K562 (cell line): Measurements from ENCODE around the gene ARHGEF38. TPM values are rescaled to one million over a fixed set of nuclear protein-coding genes. Genes with fewer than 3 reads are reported as not detected.

Experiments
- ATAC-seq: fragments of 200-7000 bp; cut with Tn5 transposase; 3 replicates; pipeline ENCODE4 v1.9.1; 2020; ENCODE audit warnings: moderate library complexity
- BruUV-seq: library from RNA; stranded (reverse); fragments of 400-500 nt; replicated peaks from 2 replicates; lab custom pipeline; 2021; lab: Mats Ljungman, UMichigan
- CTCF ChIA-PET: fragments of 300-600 bp; formaldehyde crosslinking; extraction: SDS; loops from one replicate; lab custom pipeline; 2021; ENCODE audit warnings: low intra/inter-chr PET ratio; lab: Yijun Ruan, JAX
- POLR2A ChIA-PET: fragments of 300-600, 350-650 bp; sonication (Branson Sonifier 250); formaldehyde crosslinking; extraction: SDS; loops from one replicate; lab custom pipeline; 2021; ENCODE audit warnings: antibody characterized with exemption, inconsistent platforms; lab: Yijun Ruan, JAX
- DNase-seq, 4 experiments: peaks; one replicate each; pipeline versions ENCODE4 v3.0.0 to v3.0.0-alpha.2; 2011 to 2018; ENCODE audit warnings: low spot score in 3 of 4, mixed read lengths in 3 of 4; ENCODE audit errors: extremely low read depth in 1 of 4
- FAIRE-seq: peaks from 2 replicates; lab custom pipeline; 2011; peaks lifted over from hg19 to GRCh38; lab: Jason Lieb, UNC
- H2AFZ ChIP-seq: 2 replicates; pipeline ENCODE4 v1.6.0; 2011; ENCODE audit warnings: low read depth, low read length, control low read depth, inconsistent platforms
- H3K27ac ChIP-seq: fragments of 200-600 bp; 3 replicates; pipeline ENCODE4 v1.8.0; 2011; ENCODE audit warnings: low read depth, mild to moderate bottlenecking, control low read depth, inconsistent platforms, low read length, moderate library complexity, mixed read lengths; ENCODE audit errors: extremely low read depth
- H3K27me3 ChIP-seq, 2 experiments: fragments of 300-600 bp in 1 of 2; 2 replicates in 1 of 2; 3 replicates in 1 of 2; pipeline versions ENCODE4 v1.6.0 to v1.8.0; 2011; ENCODE audit warnings: inconsistent platforms in 2 of 2, low read length in 2 of 2, mild to moderate bottlenecking in 1 of 2, mixed read lengths in 1 of 2, moderate library complexity in 1 of 2; ENCODE audit not compliant: control insufficient read depth in 2 of 2, insufficient read depth in 2 of 2
- H3K36me3 ChIP-seq: fragments of 300-600 bp; 3 replicates; pipeline ENCODE4 v1.8.0; 2011; ENCODE audit warnings: mild to moderate bottlenecking, low read length, inconsistent platforms; ENCODE audit not compliant: control insufficient read depth, insufficient read depth
- H3K4me1 ChIP-seq, 2 experiments: fragments of 200-600 bp in 1 of 2; replicated peaks in 1 of 2; 2 replicates in 1 of 2; 3 replicates in 1 of 2; pipeline versions ENCODE4 v1.5.1 to v1.8.0; 2011; ENCODE audit warnings: inconsistent platforms in 2 of 2, low read length in 2 of 2, mild to moderate bottlenecking in 1 of 2, mixed read lengths in 1 of 2, moderate library complexity in 1 of 2; ENCODE audit not compliant: control insufficient read depth in 2 of 2, insufficient read depth in 2 of 2
- H3K4me2 ChIP-seq: 2 replicates; pipeline ENCODE4 v1.6.1; 2011; ENCODE audit warnings: low read length, control low read depth, inconsistent platforms, mixed read lengths; ENCODE audit not compliant: insufficient read depth
- H3K4me3 ChIP-seq: fragments of 200-600 bp; sonication (generic), shearing (Covaris generic); 2 replicates; pipeline ENCODE4 v1.5.1; 2016; ENCODE audit warnings: control low read depth, inconsistent platforms
- H3K79me2 ChIP-seq: fragments of 200-600 bp; 3 replicates; pipeline ENCODE4 v1.8.0; 2011; ENCODE audit warnings: low read length, inconsistent platforms; ENCODE audit not compliant: control insufficient read depth, insufficient read depth
- H3K9ac ChIP-seq, 2 experiments: 2 replicates each; pipeline versions ENCODE4 v1.6.0 to v1.6.1; 2011; ENCODE audit warnings: low read depth in 2 of 2, low read length in 2 of 2, control low read depth in 1 of 2, inconsistent platforms in 1 of 2, mild to moderate bottlenecking in 1 of 2, mixed read lengths in 1 of 2; ENCODE audit not compliant: insufficient read depth in 1 of 2
- H3K9me1 ChIP-seq: one replicate; pipeline ENCODE4 v1.6.0; 2011; ENCODE audit warnings: inconsistent platforms, mild to moderate bottlenecking, low read length, moderate library complexity; ENCODE audit not compliant: control insufficient read depth, insufficient read depth
- H3K9me3 ChIP-seq: replicated peaks from 2 replicates; pipeline ENCODE4 v1.5.1; 2011; ENCODE audit warnings: low read depth, low read length, inconsistent platforms; ENCODE audit not compliant: control insufficient read depth, insufficient read depth
- H4K20me1 ChIP-seq: replicated peaks from 2 replicates; pipeline ENCODE4 v1.6.1; 2011; ENCODE audit warnings: low read length, inconsistent platforms, mixed read lengths; ENCODE audit not compliant: control insufficient read depth, insufficient read depth
- ATF1 ChIP-seq, 2 experiments: fragments of 450-650 bp in 1 of 2; IDR thresholded peaks; 2 replicates each; pipeline ENCODE4 v1.6.1; 2016; ENCODE audit warnings: missing compliant biosample characterization in 1 of 2, missing genetic modification characterization in 1 of 2
- CEBPB ChIP-seq: fragments of 450-650 bp; IDR thresholded peaks from 2 replicates; pipeline ENCODE4 v1.6.1; 2016; ENCODE audit warnings: missing genetic modification characterization, missing compliant biosample characterization
- CTCF ChIP-seq, 3 experiments: IDR thresholded peaks in 2 of 3; conservative IDR thresholded peaks in 1 of 3; 2 replicates each; pipeline ENCODE4 v1.5.1; 2011 to 2012; ENCODE audit warnings: low read length in 3 of 3, mild to moderate bottlenecking in 3 of 3, control low read depth in 2 of 3, improper control_type of control experiment in 1 of 3, inconsistent platforms in 1 of 3, low read depth in 1 of 3, mixed read lengths in 1 of 3, moderate library complexity in 1 of 3; ENCODE audit not compliant: insufficient read depth in 2 of 3
- DEAF1 ChIP-seq: fragments of 450-650 bp; formaldehyde crosslinking; IDR thresholded peaks from 2 replicates; pipeline ENCODE4 v1.4.0; 2020; ENCODE audit warnings: mild to moderate bottlenecking, moderate library complexity
- DPF2 ChIP-seq: fragments of 450-650 bp; IDR thresholded peaks from 2 replicates; pipeline ENCODE4 v1.6.1; 2016
- EZH2 ChIP-seq: IDR thresholded peaks from 2 replicates; pipeline ENCODE4 v1.6.1; 2012; ENCODE audit warnings: low read depth, mild to moderate bottlenecking, inconsistent platforms, low read length, borderline replicate concordance
- ID3 ChIP-seq, 2 experiments: fragments of 250-450 bp in 1 of 2; fragments of 450-650 bp in 1 of 2; sonication (Bioruptor Pico) in 1 of 2; IDR thresholded peaks; 2 replicates each; pipeline versions ENCODE4 v1.6.1 to v1.8.0; 2016 to 2021; ENCODE audit warnings: mild to moderate bottlenecking in 2 of 2, moderate library complexity in 2 of 2, missing compliant biosample characterization in 1 of 2, missing genetic modification characterization in 1 of 2
- MAFG ChIP-seq: fragments of 450-650 bp; conservative IDR thresholded peaks from 2 replicates; pipeline ENCODE4 v1.6.1; 2016; ENCODE audit warnings: missing genetic modification characterization, missing compliant biosample characterization
- NFYB ChIP-seq: IDR thresholded peaks from 2 replicates; pipeline ENCODE4 v1.6.1; 2011; ENCODE audit warnings: mild to moderate bottlenecking, moderate library complexity; ENCODE audit not compliant: insufficient read length; ENCODE audit errors: extremely low read depth
- PYGO2 ChIP-seq: fragments of 450-650 bp; IDR thresholded peaks from 2 replicates; pipeline ENCODE4 v1.6.1; 2016; ENCODE audit warnings: mild to moderate bottlenecking, missing genetic modification characterization, moderate library complexity, missing compliant biosample characterization
- RBM39 ChIP-seq: fragments of 200-400 bp; formaldehyde crosslinking; optimal IDR thresholded peaks from 2 replicates; pipeline ENCODE3; 2018; ENCODE audit warnings: low read depth, low read length
- RUNX1 ChIP-seq: sonication (generic); IDR thresholded peaks from 2 replicates; pipeline ENCODE4 v1.6.1; 2016; ENCODE audit warnings: antibody characterized with exemption, low read depth
- U2AF2 ChIP-seq: fragments of 200-400 bp; formaldehyde crosslinking; optimal IDR thresholded peaks from 2 replicates; pipeline ENCODE3; 2017; ENCODE audit warnings: low read depth, mild to moderate bottlenecking, low read length
- ZBTB34 ChIP-seq: fragments of 250-450 bp; sonication (Bioruptor Pico); IDR thresholded peaks from 2 replicates; pipeline ENCODE4 v1.8.0; 2021; ENCODE audit warnings: mild to moderate bottlenecking, moderate library complexity
- ZEB2 ChIP-seq: fragments of 450-650 bp; IDR thresholded peaks from 2 replicates; pipeline ENCODE4 v1.6.1; 2016
- ZNF589 ChIP-seq: fragments of 200-800 bp; sonication (Bioruptor generic); IDR thresholded peaks from 2 replicates; pipeline ENCODE4 v1.6.1; 2016; ENCODE audit warnings: low read depth, missing genetic modification characterization, missing compliant biosample characterization
- WGBS: fragments of 100-300 bp; shearing (Covaris generic); methylation state at CpG from one replicate; pipeline ENCODE4 v1.1.6; 2016; ENCODE audit warnings: low coverage, mixed read lengths; ENCODE audit not compliant: insufficient coverage; ENCODE audit errors: missing lambda C conversion rate; 5-methylcytosine and 5-hydroxymethylcytosine counted together
- in situ Hi-C: fragments of 300-500 bp; cut with MboI; formaldehyde crosslinking; loops from 4 replicates; pipeline ENCODE4 v1.15.0; 2018; ENCODE audit warnings: inconsistent platforms, mixed read lengths
- intact Hi-C: fragments of 100-400 bp; cut with micrococcal nuclease; formaldehyde crosslinking; loops from 2 replicates; pipeline ENCODE4 v1.14.2; 2022
- polyA plus RNA-seq, 8 experiments: library from polyadenylated mRNA; depleted of rRNA in 4 of 8; stranded (reverse) in 5 of 8; unstranded in 3 of 8; fragments of >200 nt; fragmentation: Nextera tagmentation in 2 of 8; fragmentation: Illumina TruSeq in 1 of 8; extraction: Ambion mirVana in 2 of 8; extraction: Trizol in 1 of 8; gene quantifications; 2 replicates each; pipeline versions ENCODE4 v1.2.1 to v1.2.3, GENCODE V29; 2011 to 2014; ENCODE audit warnings: inconsistent platforms in 1 of 8, missing spikeins in 1 of 8
- total RNA-seq, 7 experiments: library from RNA; depleted of rRNA in 6 of 7; stranded (reverse); fragments of >200 nt in 6 of 7; fragmentation: Illumina TruSeq in 2 of 7; extraction: Trizol in 2 of 7; gene quantifications; 2 replicates each; pipeline versions ENCODE4 v1.2.1 to v1.2.3, GENCODE V29; 2011 to 2021; ENCODE audit warnings: low replicate concordance in 1 of 7
- TF ChIP-seq, protein P1 (sequence below): fragments of 450-650 bp; formaldehyde crosslinking; IDR thresholded peaks from 2 replicates; pipeline ENCODE4 v1.4.0; 2020; ENCODE audit warnings: mild to moderate bottlenecking, moderate library complexity

ARHGEF38 gene
- total and polyA plus RNA-seq, 9 of the 15 experiments (the other 6 are each of a cell fraction or from before 2014, with no cell fraction given) = 0.17 TPM; not detected in 8

DNA sequence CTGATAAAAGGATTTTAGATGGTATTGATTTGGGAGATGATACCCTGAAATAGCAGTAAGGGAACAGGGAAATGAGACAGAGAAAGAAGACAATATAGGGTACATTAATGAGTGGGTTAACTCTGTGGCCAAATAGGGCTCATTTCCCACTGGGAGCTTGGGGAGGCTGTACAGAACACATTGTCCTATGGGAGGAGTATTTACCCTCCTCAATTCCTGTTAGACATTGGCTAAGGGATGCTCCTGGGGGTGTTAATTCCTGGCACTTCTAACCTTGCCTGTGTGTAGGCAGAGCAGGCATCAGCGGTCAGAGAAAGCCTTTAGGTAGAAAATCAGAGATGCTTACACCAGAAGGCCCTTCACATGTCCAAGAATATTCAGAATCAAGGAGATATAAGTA lies 49.0 kb downstream of the ARHGEF38 start:
- H2AFZ ChIP-seq = no peak overlapping the region
- TF ChIP-seq U2AF2 (no peak), RBM39 (no peak), PYGO2 (tag) (no peak), DEAF1 (CRISPR knock-in tag) (no peak), ZEB2 (no peak), CTCF (IDR thresholded peaks at IDR 0.05 in 2 of 3, conservative IDR thresholded peaks at IDR 0.05 in 1 of 3; ENCODE audit: insufficient read depth in 2 of 3, low read depth in 1 of 3, low read length in 3 of 3) (no peak), NFYB (no peak), EZH2 (no peak), RUNX1 (no peak), ID3 (CRISPR knock-in tag; IDR thresholded peaks at IDR 0.05) (no peak), ID3 (tag; IDR thresholded peaks at IDR 0.05) (no peak), ATF1 (CRISPR knock-in tag; IDR thresholded peaks at IDR 0.05) (no peak), ATF1 (tag; IDR thresholded peaks at IDR 0.05) (no peak), ZNF589 (CRISPR knock-in tag) (no peak), ZBTB34 (no peak), DPF2 (no peak), MAFG (tag) (no peak), CEBPB (tag) (no peak)
- TF ChIP-seq, protein P1, sequence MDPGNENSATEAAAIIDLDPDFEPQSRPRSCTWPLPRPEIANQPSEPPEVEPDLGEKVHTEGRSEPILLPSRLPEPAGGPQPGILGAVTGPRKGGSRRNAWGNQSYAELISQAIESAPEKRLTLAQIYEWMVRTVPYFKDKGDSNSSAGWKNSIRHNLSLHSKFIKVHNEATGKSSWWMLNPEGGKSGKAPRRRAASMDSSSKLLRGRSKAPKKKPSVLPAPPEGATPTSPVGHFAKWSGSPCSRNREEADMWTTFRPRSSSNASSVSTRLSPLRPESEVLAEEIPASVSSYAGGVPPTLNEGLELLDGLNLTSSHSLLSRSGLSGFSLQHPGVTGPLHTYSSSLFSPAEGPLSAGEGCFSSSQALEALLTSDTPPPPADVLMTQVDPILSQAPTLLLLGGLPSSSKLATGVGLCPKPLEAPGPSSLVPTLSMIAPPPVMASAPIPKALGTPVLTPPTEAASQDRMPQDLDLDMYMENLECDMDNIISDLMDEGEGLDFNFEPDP (CRISPR knock-in tag) = no peak
- TF ChIP-seq, all 486 proteins: peak for 0
- H3K4me1 ChIP-seq = no peaks in the 10 kb centered on the region
- no peaks in the 10 kb centered on the region for H3K9me1 ChIP-seq
- intact Hi-C loops = no loop called here
- no peaks in the 10 kb centered on the region for H3K36me3 ChIP-seq
- no peaks in the 10 kb centered on the region for H4K20me1 ChIP-seq
- ChIA-PET POLR2A (interaction anchor here (0.8 kb wide), 1 partner anchor 30 kb away, joined by 4 read pairs; no protein-coding TSS in a partner anchor), CTCF (no interaction called here)
- no peak overlapping the region for H3K4me2 ChIP-seq
- H3K27ac ChIP-seq = no peak overlapping the region
- ATAC-seq = no peak
- no peaks in the 10 kb centered on the region; a peak in 1 of 5 replicates for H3K27me3 ChIP-seq
- no peak for FAIRE-seq
- WGBS = 0% methylated on average over 1 of the region's 1 CpG
- no peak overlapping the region for H3K9ac ChIP-seq
- H3K4me3 ChIP-seq = no peak overlapping the region
- no peaks in the 10 kb centered on the region for H3K9me3 ChIP-seq
- DNase-seq = no peak
- H3K79me2 ChIP-seq = no peaks in the 10 kb centered on the region
- in situ Hi-C loops = no loop called here
- no TSS peak for BruUV-seq
